K562 (cell line): ENCODE data around the gene SHC1. TPM values are rescaled to one million over a fixed set of nuclear protein-coding genes. Genes with fewer than 3 reads are reported as not detected.

Source experiments
- CHCHD3 ChIP-seq: fragments of 250-450 bp; sonication (Bioruptor Pico); IDR thresholded peaks from 2 replicates; pipeline ENCODE4 v2.1.2; 2022; ENCODE audit warnings: mild to moderate bottlenecking
- MGA ChIP-seq: fragments of 450-650 bp; IDR thresholded peaks from 2 replicates; pipeline ENCODE4 v1.6.1; 2016; ENCODE audit warnings: mild to moderate bottlenecking, moderate library complexity
- MXI1 ChIP-seq: IDR thresholded peaks from 2 replicates; pipeline ENCODE4 v1.6.1; 2011; ENCODE audit warnings: low read depth, mild to moderate bottlenecking, improper control_type of control experiment, low read length
- NCOA6 ChIP-seq: fragments of 450-650 bp; IDR thresholded peaks from 2 replicates; pipeline ENCODE4 v1.6.1; 2017; ENCODE audit warnings: mild to moderate bottlenecking
- PATZ1 ChIP-seq: fragments of 250-450 bp; sonication (Bioruptor Pico); IDR thresholded peaks from 2 replicates; pipeline ENCODE4 v1.5.0; 2020; ENCODE audit warnings: mild to moderate bottlenecking, borderline replicate concordance
- SFPQ ChIP-seq: fragments of 200-400 bp; formaldehyde crosslinking; IDR thresholded peaks from 2 replicates; pipeline ENCODE4 v1.6.1; 2017; ENCODE audit warnings: mild to moderate bottlenecking, low read depth, low read length, moderate library complexity
- ZBTB43 ChIP-seq: sonication (generic); formaldehyde crosslinking; IDR thresholded peaks from 2 replicates; pipeline ENCODE4 v1.8.0; 2023; ENCODE audit warnings: mild to moderate bottlenecking, missing genetic modification reagents
- ZNF23 ChIP-seq: fragments of 250-450 bp; sonication (Bioruptor Pico); IDR thresholded peaks from 2 replicates; pipeline ENCODE4 v1.4.0; 2020; ENCODE audit warnings: mild to moderate bottlenecking
- polyA plus RNA-seq, 8 experiments: library from polyadenylated mRNA; depleted of rRNA in 4 of 8; stranded (reverse) in 5 of 8; unstranded in 3 of 8; fragments of >200 nt; fragmentation: Nextera tagmentation in 2 of 8; fragmentation: Illumina TruSeq in 1 of 8; extraction: Ambion mirVana in 2 of 8; extraction: Trizol in 1 of 8; gene quantifications; 2 replicates each; pipeline versions ENCODE4 v1.2.1 to v1.2.3, GENCODE V29; 2011 to 2014; ENCODE audit warnings: inconsistent platforms in 1 of 8, missing spikeins in 1 of 8
- total RNA-seq, 7 experiments: library from RNA; depleted of rRNA in 6 of 7; stranded (reverse); fragments of >200 nt in 6 of 7; fragmentation: Illumina TruSeq in 2 of 7; extraction: Trizol in 2 of 7; gene quantifications; 2 replicates each; pipeline versions ENCODE4 v1.2.1 to v1.2.3, GENCODE V29; 2011 to 2021; ENCODE audit warnings: low replicate concordance in 1 of 7

The SHC1 gene
- total and polyA plus RNA-seq, 9 of the 15 experiments (the other 6 are each of a cell fraction or from before 2014, with no cell fraction given), result 4.1 to 113 (median 51.9) TPM

GRCh38 chr1:155001675-155002463 lies 31.3 kb upstream of the SHC1 start (continued):
- TF ChIP-seq CHCHD3 (CRISPR knock-in tag) (no peak), MGA (no peak), NCOA6 (no peak), ZBTB43 (CRISPR knock-in tag) (no peak), MXI1 (peak; percentile 26; the same call in 1 of the 2 replicates), SFPQ (no peak), PATZ1 (CRISPR knock-in tag) (no peak), ZNF23 (CRISPR knock-in tag) (no peak)
